HG02943 (cell line): Measurements from ENCODE around the gene CSNK2A2.

ENCODE experiments used
- ATAC-seq: cut with Tn5 transposase; IDR thresholded peaks from one replicate; pipeline ENCODE4 v1.9.1; 2021; ENCODE audit warnings: mild to moderate bottlenecking, low read depth, moderate library complexity; ENCODE audit not compliant: unreplicated experiment

CSNK2A2 gene

GRCh38 chr16:58152246-58152868 is 45.5 kb downstream of the CSNK2A2 start:
- ATAC-seq = no peak

- ATAC-seq = no peak
These were observed 49.4 kb downstream of the CSNK2A2 start for GRCh38 chr16:58148526-58148925.

GRCh38 chr16:58148099-58148498 is 49.8 kb downstream of the CSNK2A2 start:
- ATAC-seq = no peak

- no peak for ATAC-seq
These were observed 59.1 kb downstream of the CSNK2A2 start for GRCh38 chr16:58138852-58139251.

GRCh38 chr16:58137581-58137980 is 60.3 kb downstream of the CSNK2A2 start:
- no peak for ATAC-seq

GRCh38 chr16:58129097-58129936 is 68.6 kb downstream of the CSNK2A2 start, which contains the start of gene CFAP20:
TSS of gene CFAP20 (minus strand) at chr16:58129381. CDS start at chr16:58129115, 266 bp downstream.
- ATAC-seq = peak; percentile 73

GRCh38 chr16:58128711-58129096 is 69.2 kb downstream of the CSNK2A2 start:
- ATAC-seq = peak; percentile 10

GRCh38 chr16:58128181-58128631 is 69.7 kb downstream of the CSNK2A2 start:
- ATAC-seq = no peak

GRCh38 chr16:58127634-58128033 is 70.3 kb downstream of the CSNK2A2 start:
- ATAC-seq = no peak

GRCh38 chr16:58127033-58127556 is 70.8 kb downstream of the CSNK2A2 start:
- ATAC-seq = no peak

GRCh38 chr16:58126451-58126961 is 71.4 kb downstream of the CSNK2A2 start:
- no peak for ATAC-seq

GRCh38 chr16:58125781-58126335 is 72.0 kb downstream of the CSNK2A2 start:
- no peak for ATAC-seq

- ATAC-seq = no peak
These were observed 72.9 kb downstream of the CSNK2A2 start for GRCh38 chr16:58125041-58125440.

- ATAC-seq = no peak
These were observed 73.3 kb downstream of the CSNK2A2 start for GRCh38 chr16:58124601-58124915.

- no peak for ATAC-seq
These were observed 73.9 kb downstream of the CSNK2A2 start for GRCh38 chr16:58123896-58124600.

- no peak for ATAC-seq
These were observed 76.8 kb downstream of the CSNK2A2 start for GRCh38 chr16:58121132-58121531.

GRCh38 chr16:58120234-58120633 is 77.7 kb downstream of the CSNK2A2 start:
- no peak for ATAC-seq

- no peak for ATAC-seq
These were observed 78.4 kb downstream of the CSNK2A2 start for GRCh38 chr16:58119509-58119845.

GRCh38 chr16:58118801-58119508 is 79.0 kb downstream of the CSNK2A2 start:
- ATAC-seq = no peak

- no peak for ATAC-seq
These were observed 81.4 kb downstream of the CSNK2A2 start for GRCh38 chr16:58116529-58116928.
